Globus pallidus (tissue), 1 donor: Measurements from ENCODE around the gene SRCAP.

Experiments used
- DNase-seq: peaks from one replicate; pipeline ENCODE4 v3.0.0-alpha.2; 2015; ENCODE audit warnings: low spot score

SRCAP gene

GRCh38 chr16:30736995-30737793 is 38.2 kb downstream of the SRCAP start:
- no peak for DNase-seq

GRCh38 chr16:30737794-30738648 is 39.0 kb downstream of the SRCAP start:
- no peak for DNase-seq

GRCh38 chr16:30738984-30739951 is 40.3 kb downstream of the SRCAP start:
- DNase-seq = no peak

- no peak for DNase-seq
These were observed 41.6 kb downstream of the SRCAP start for GRCh38 chr16:30740364-30741251.

- DNase-seq = no peak
These were observed 42.5 kb downstream of the SRCAP start for GRCh38 chr16:30741461-30741914.

- DNase-seq = no peak
These were observed 44.7 kb downstream of the SRCAP start for GRCh38 chr16:30743716-30744115.

GRCh38 chr16:30744183-30744582 is 45.2 kb downstream of the SRCAP start:
- no peak for DNase-seq

- no peak for DNase-seq
These were observed 46.1 kb downstream of the SRCAP start for GRCh38 chr16:30745082-30745481.

- no peak for DNase-seq
These were observed 47.7 kb downstream of the SRCAP start for GRCh38 chr16:30746638-30747175.

GRCh38 chr16:30747331-30747730 is 48.4 kb downstream of the SRCAP start:
- DNase-seq = no peak

- peak; percentile 99 for DNase-seq
These were observed 49.0 kb downstream of the SRCAP start, which contains the start of gene PHKG2 for GRCh38 chr16:30747799-30748633. Gene PHKG2, plus strand, starts transcription at chr16:30748425. Its CDS starts 396 bp downstream, at chr16:30748821.

- no peak for DNase-seq
These were observed 49.9 kb downstream of the SRCAP start for GRCh38 chr16:30748634-30749445.

- DNase-seq = no peak
These were observed 51.2 kb downstream of the SRCAP start for GRCh38 chr16:30750201-30750600.

GRCh38 chr16:30750876-30751465 is 52.0 kb downstream of the SRCAP start:
- no peak for DNase-seq

GRCh38 chr16:30753596-30753995 is 54.6 kb downstream of the SRCAP start:
- no peak for DNase-seq

- no peak for DNase-seq
These were observed 57.2 kb downstream of the SRCAP start for GRCh38 chr16:30755955-30756780.

- DNase-seq = no peak
These were observed 57.8 kb downstream of the SRCAP start for GRCh38 chr16:30756781-30757100.
